Colonic mucosa (tissue), 4 donors: Measurements from ENCODE around the gene HACD2. TPM values are rescaled to one million over a fixed set of nuclear protein-coding genes. Genes with fewer than 3 reads are reported as not detected.
A peak's percentile ranks its signal among the peaks of the same experiment; 100 is the strongest.

Experiments used
- DNase-seq: peaks from one replicate; pipeline ENCODE4 v3.0.0-alpha.2; 2020
- H3K27ac ChIP-seq: fragments of 200-600 bp; one replicate; pipeline ENCODE4 v1.8.0; 2021
- H3K27me3 ChIP-seq: fragments of 200-600 bp; one replicate; pipeline ENCODE4 v1.8.0; 2021
- H3K36me3 ChIP-seq: fragments of 200-600 bp; one replicate; pipeline ENCODE4 v1.8.0; 2021
- H3K4me1 ChIP-seq: fragments of 200-600 bp; one replicate; pipeline ENCODE4 v1.8.0; 2021; ENCODE audit warnings: mild to moderate bottlenecking
- H3K4me3 ChIP-seq: fragments of 200-600 bp; one replicate; pipeline ENCODE4 v1.8.0; 2021
- H3K9ac ChIP-seq, 2 donors: one replicate each; pipeline ENCODE4 v1.7.0; 2013; ENCODE audit warnings: control low read depth in 2 of 2, low read depth in 2 of 2, low read length in 2 of 2
- H3K9me3 ChIP-seq: fragments of 200-600 bp; one replicate; pipeline ENCODE4 v1.8.0; 2021
- intact Hi-C: fragments of 100-400 bp; cut with DNase I; formaldehyde crosslinking; loops from one replicate; pipeline ENCODE4 v1.14.1; 2022
- total RNA-seq, 2 donors: library from RNA; stranded (reverse); fragmentation: NEBNext Ultra II Directional in 1 of 2; extraction: Animal tissue kit (Norgen Biotek cat#: 25700) in 1 of 2; gene quantifications; one replicate each; pipeline ENCODE4 v1.2.1, GENCODE V29; 2021
- TF ChIP-seq, protein P1 (sequence below): fragments of 200-600 bp; IDR thresholded peaks from one replicate; pipeline ENCODE4 v1.8.0; 2022; ENCODE audit warnings: antibody characterized with exemption, mild to moderate bottlenecking
- donor health status: healthy.
- donor health status: DM: no; HTN: no; CAD: no.
- donor health status: DM: no; HTN: no; CAD: no.

The HACD2 gene
- total RNA-seq, 2 donors from 2014 or later: 60.3 to 61.2 TPM

DNA sequence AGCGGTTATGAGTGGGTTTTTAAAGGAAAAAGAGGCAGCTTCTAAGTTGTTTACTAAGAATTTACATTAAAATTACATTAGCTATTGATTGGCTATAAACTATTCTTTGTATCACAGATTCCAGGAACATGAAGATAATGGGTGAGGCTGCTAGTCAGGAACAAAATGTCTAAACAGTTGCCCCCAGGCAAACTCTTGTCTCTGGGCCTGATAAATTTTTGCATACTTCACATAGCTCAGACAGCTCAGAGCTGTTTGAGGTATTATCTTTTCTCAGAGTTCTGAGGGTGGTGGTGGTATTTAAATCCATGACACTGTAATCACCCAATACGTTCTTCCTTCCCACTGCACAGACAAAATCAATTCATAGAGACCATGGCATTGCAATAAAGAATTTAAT is 2.1 kb upstream of the HACD2 start:
- intact Hi-C loops: no loop called here
- Histone ChIP-seq H3K9ac (no peak overlapping the region), H3K36me3 (no peaks in the 10 kb centered on the region), H3K27me3 (no peaks in the 10 kb centered on the region), H3K9me3 (no peaks in the 10 kb centered on the region), H3K4me1 (peaks cover 9% of the 10 kb centered on the region), H3K27ac (no peak overlapping the region), H3K4me3 (no peak overlapping the region)
- TF ChIP-seq, protein P1, sequence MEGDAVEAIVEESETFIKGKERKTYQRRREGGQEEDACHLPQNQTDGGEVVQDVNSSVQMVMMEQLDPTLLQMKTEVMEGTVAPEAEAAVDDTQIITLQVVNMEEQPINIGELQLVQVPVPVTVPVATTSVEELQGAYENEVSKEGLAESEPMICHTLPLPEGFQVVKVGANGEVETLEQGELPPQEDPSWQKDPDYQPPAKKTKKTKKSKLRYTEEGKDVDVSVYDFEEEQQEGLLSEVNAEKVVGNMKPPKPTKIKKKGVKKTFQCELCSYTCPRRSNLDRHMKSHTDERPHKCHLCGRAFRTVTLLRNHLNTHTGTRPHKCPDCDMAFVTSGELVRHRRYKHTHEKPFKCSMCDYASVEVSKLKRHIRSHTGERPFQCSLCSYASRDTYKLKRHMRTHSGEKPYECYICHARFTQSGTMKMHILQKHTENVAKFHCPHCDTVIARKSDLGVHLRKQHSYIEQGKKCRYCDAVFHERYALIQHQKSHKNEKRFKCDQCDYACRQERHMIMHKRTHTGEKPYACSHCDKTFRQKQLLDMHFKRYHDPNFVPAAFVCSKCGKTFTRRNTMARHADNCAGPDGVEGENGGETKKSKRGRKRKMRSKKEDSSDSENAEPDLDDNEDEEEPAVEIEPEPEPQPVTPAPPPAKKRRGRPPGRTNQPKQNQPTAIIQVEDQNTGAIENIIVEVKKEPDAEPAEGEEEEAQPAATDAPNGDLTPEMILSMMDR: no peak
- DNase-seq: no peak

DNA sequence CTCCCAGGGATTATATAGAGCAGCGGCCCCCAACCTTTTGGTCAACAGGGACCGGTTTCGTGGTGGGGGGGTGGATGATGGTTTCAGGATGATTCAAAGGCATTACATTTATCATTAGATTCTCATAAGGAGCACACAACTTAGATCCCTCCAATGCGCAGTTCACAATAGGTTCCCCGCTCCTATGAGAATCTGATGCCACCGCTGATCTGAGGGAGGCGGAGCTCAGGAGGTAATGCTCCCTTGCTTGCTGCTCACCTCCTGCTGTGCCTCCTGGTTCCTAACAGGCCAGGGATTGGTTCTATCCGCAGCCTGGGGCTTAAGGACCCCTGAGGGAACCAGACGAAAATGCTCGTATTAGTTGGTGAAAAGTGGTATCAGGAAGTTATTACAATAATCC is 1.3 kb upstream of the HACD2 start:
- DNase-seq: peak; percentile 75
- TF ChIP-seq, protein P1: no peak
- Histone ChIP-seq H3K9ac (peak overlapping the region; percentile 19 to 98), H3K27me3 (no peaks in the 10 kb centered on the region), H3K36me3 (no peaks in the 10 kb centered on the region), H3K4me1 (peaks cover 9% of the 10 kb centered on the region), H3K4me3 (peak overlapping the region; percentile 92), H3K9me3 (no peaks in the 10 kb centered on the region), H3K27ac (peak overlapping the region; percentile 92)
- intact Hi-C loops: no loop called here

DNA sequence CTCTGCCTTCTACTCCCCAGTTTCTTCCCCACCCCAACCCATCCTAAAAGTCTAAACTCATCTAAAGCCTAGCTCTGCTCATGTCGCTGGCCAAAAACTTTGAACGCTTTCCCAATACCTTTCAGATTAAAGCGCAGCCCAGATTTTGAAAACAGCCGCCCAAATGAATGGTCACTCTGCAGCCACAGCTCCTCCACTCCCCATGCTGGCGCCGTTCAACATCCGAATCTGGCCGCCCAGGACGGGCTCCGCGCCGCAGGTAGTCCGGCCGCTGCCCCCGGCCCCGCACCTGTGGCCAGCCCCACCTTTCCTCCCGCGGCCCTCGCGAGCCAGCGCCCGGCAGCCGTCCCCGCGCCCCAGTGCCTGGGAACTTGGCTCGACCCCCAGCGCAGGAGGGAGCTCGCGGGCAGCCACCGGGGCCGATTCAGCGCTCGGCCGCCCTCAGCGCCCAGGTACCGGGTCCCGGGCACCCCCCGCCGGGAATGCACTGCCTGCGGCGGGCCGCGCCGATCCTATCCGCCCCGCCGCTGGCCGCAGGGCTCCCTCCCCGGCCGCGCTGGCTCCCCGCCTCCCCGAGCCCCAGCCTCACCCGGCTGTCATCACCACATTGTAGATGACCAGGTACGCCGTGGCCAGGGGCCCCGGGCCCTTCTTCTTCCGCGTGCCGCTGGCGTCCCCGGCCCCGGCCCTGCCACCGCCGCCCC is 417 bp downstream of the HACD2 start:
- Histone ChIP-seq H3K4me1 (peaks cover 9% of the 10 kb centered on the region), H3K9me3 (no peaks in the 10 kb centered on the region), H3K9ac (peak overlapping the region; percentile 83 to 98), H3K36me3 (no peaks in the 10 kb centered on the region), H3K27me3 (no peaks in the 10 kb centered on the region), H3K27ac (peak overlapping the region; percentile 92), H3K4me3 (peak overlapping the region; percentile 92)
- TF ChIP-seq, protein P1: no peak
- intact Hi-C loops: no loop called here
- DNase-seq: peak; percentile 56

DNA sequence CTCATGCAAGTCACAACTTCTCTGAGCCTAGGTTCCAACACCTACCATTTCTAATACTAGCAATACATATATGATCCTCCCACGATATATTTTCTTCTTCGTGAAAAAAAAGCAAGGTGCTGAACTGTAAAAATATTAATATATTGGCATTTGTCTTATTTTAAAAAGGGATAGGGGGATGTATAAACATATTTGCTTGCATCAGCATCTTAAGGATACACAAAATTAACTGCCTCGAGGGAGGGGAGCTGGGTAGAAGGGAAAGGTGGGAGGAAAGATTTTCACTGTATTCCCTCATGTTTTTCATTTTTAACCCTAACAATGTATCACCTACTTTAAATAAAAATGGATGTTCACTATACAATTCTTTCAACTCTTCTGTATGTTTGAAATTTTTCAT is 1.3 kb downstream of the HACD2 start:
- H3K9ac ChIP-seq: no peak overlapping the region
- H3K4me3 ChIP-seq: peak overlapping the region; percentile 92
- TF ChIP-seq, protein P1: no peak
- peaks cover 9% of the 10 kb centered on the region for H3K4me1 ChIP-seq
- no peaks in the 10 kb centered on the region for H3K36me3 ChIP-seq
- H3K27ac ChIP-seq: no peak overlapping the region
- DNase-seq: no peak
- no peaks in the 10 kb centered on the region for H3K9me3 ChIP-seq
- no peaks in the 10 kb centered on the region for H3K27me3 ChIP-seq
- intact Hi-C loops: no loop called here

DNA sequence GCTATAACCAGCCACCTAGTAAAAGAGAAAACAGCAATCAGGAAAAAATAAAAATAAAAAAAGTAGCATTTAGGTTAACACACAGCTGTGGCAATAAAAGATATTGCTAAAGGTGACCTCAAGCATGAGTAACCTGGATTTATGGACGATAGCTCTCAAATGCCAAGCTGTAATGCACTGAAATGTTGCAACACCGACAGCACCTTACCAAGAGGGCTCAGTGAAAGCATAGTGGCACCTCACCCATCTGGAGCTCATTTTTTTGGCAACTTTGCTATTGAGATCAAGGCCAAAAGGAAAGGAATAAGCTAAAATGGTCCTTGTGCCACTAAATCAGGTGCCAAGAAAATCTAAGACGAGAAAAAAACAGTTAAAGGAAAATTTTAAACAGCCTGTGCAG is 2.5 kb downstream of the HACD2 start:
- no peaks in the 10 kb centered on the region for H3K9me3 ChIP-seq
- DNase-seq: peak; percentile 33
- TF ChIP-seq, protein P1: no peak

More for the DNA sequence above, 2.5 kb downstream of the HACD2 start:
- no peak overlapping the region for H3K27ac ChIP-seq
- no peak overlapping the region for H3K4me3 ChIP-seq
- no peak overlapping the region for H3K9ac ChIP-seq
- H3K36me3 ChIP-seq: no peaks in the 10 kb centered on the region
- H3K27me3 ChIP-seq: no peaks in the 10 kb centered on the region
- H3K4me1 ChIP-seq: peaks cover 9% of the 10 kb centered on the region
- intact Hi-C loops: no loop called here
